Endothelial cell of hepatic sinusoid (primary cell): ENCODE data around the gene SHH.

Experiments used
- in situ Hi-C: cut with HindIII; loops from 2 replicates; pipeline ENCODE4 v1.10.0; 2017; ENCODE audit warnings: low sequenced_read_pairs

Gene SHH

DNA sequence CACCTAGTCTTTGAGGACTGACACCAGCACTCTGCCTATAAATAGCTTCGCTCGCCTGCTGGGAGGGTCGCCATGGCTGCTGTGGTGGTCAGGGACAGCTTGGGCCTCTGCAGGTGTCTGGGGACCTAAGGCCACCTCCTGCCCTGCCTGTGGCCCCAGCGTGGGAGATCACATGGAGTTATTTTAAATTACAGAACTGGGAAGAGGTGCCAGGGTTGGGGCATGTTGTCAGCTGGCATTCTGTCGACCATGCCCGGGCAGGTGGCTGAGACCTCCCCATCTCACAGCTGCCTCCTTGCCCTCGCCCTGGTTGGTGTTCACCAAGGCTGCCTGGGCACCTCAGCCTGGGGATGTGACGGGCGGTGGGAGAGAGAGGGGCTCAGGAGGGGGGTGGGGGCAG lies 18.1 kb downstream of the SHH start:
- in situ Hi-C loops = no loop called here

GRCh38 chr7:155793720-155794119 lies 18.5 kb downstream of the SHH start:
- in situ Hi-C loops = no loop called here

GRCh38 chr7:155792999-155793560 lies 19.2 kb downstream of the SHH start:
- in situ Hi-C loops = no loop called here

- in situ Hi-C loops = no loop called here
Observed at GRCh38 chr7:155792315-155792960, 19.8 kb downstream of the SHH start.

GRCh38 chr7:155791836-155792235 lies 20.4 kb downstream of the SHH start:
- in situ Hi-C loops = no loop called here

- in situ Hi-C loops = no loop called here
Observed at GRCh38 chr7:155791214-155791737, 21.0 kb downstream of the SHH start.

- in situ Hi-C loops = no loop called here
Observed at GRCh38 chr7:155790666-155791065, 21.6 kb downstream of the SHH start.

- in situ Hi-C loops = no loop called here
Observed at GRCh38 chr7:155789001-155789725, 23.1 kb downstream of the SHH start.

DNA sequence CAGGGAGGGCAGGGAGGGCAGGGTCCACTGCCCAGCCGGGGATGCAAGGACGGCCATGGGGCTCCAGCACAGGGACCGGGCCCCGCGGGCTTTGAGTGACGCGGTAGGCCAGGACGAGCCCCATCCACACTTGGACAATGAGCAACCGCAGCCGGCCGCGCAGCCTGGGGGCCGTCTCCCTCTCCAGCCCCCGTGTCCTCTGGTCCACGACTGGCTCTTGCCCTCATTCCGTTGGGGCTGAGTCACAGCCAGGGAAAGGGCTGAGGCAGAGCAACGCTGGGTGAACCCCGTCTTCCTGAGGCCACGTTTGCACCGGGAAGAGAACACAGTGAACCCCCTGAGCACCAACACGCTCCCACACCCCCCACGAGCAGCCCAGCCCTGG lies 23.7 kb downstream of the SHH start:
- in situ Hi-C loops = no loop called here

DNA sequence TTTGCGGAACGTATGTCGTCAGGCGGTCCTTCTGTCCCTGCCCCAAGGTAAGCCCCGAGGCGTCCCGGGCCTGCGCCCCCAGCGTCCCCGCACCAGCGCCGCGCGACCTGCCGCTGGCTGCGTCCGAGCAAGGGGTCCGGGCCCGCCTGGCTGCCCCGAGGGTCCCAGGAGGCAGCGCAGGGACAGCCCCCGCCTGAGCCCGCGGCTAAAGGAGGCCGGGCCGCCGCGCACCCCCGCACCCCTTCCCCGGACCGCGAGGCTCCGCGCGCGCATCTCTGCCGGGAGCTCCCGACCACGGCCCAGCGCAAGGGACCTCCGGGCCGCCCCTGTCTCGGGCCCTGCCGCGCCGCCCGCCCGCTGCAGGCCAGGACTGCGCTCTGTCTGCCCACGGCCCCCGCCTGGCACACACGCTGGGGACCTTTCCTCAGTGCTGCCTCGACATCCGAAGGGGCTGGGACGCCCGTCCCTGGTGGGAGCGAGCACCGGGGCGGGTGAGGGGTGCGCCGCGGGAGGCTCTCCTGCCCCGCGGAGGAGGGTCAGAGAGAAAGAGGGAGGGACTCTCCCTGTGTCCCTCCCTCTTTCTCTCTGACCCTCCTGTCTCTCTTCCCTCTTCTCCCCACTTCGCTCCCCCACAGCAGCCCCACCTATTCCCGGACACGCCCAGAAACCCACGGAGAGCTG lies 25.0 kb downstream of the SHH start:
- in situ Hi-C loops = no loop called here

- in situ Hi-C loops = no loop called here
Observed at GRCh38 chr7:155786491-155786890, 25.8 kb downstream of the SHH start.

DNA sequence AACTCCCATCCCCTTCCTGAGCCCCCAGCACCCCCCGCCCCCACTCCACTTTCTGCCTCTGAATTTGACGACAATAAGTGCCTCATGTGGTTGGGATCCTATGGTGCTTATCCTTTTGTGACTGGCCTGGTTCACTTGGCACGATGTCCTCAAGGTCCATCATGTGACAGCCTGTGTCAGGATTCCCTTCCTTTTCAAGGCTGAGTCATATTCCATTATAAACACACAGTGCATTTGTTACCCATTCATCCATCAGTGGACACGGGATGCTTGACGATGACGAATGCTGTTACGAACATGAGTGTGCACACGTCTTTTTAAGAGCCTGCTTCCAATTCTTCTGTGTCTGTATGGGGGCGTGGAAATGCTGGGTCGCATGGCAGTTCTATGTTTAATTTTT lies 26.7 kb downstream of the SHH start:
- in situ Hi-C loops = no loop called here

DNA sequence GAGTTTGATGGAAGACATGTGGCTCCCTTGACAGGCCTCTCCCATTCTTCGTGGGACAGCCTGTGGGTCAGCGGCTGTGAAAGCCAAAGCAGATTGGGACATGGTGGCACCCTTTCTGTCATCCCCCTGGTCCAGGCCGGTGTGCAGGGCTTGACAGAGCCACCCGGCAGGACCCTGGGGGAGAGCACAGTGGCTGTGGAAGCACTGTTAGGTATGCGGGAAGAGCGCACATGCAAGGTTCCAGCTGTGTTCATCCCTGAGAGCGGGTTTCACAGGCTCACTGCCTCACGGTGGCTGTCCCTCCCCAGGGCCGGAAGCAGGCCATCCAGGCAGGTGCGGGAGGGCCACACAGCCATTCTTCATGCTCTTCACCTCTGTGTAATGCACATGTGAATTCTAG lies 29.8 kb downstream of the SHH start:
- in situ Hi-C loops = no loop called here

GRCh38 chr7:155781433-155781832 lies 30.8 kb downstream of the SHH start:
- in situ Hi-C loops = no loop called here

DNA sequence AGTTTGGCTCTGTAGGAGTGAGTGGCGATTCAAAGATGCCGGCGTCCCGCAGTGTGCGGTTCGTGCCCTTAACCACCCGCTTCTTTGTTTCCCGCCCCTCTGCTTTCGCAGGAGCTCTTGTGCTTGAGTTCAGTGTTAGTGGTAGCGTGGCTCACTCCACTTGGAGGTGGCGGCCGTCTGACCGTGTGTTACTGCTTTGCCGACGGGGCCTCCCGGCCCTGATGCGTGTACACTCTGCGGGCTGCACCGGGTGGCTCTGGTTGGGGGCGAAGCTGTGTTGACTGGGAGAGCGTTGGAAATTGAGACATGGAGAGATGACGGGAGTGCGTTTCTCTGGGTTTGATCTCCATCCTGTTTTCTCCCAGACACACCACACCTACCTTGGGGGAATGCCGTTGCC lies 31.4 kb downstream of the SHH start:
- in situ Hi-C loops = no loop called here

- in situ Hi-C loops = no loop called here
Observed at GRCh38 chr7:155778349-155778748, 33.9 kb downstream of the SHH start.

DNA sequence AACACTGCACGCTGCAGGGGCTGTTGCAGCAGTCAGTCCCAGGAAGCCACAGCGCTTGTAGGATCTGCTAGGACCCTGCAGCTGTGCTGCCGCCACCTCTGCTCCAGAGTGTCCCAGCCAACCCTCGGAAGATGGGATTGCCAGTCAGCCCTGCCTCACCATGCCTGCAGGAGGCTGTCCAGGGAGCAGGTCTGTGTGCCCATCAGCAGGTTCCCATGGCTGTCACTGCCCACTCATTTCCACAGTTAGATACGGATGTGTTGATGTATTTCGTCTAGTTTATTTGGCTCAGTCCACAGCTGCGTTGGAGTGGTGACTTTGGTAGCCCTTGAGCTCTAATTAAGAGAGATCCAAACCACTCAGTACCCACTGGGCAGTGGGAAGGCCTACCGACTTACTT lies 35.7 kb downstream of the SHH start:
- in situ Hi-C loops = no loop called here

GRCh38 chr7:155775691-155776090 lies 36.6 kb downstream of the SHH start:
- in situ Hi-C loops = no loop called here

GRCh38 chr7:155774947-155775346 lies 37.3 kb downstream of the SHH start:
- in situ Hi-C loops = no loop called here

- in situ Hi-C loops = no loop called here
Observed at GRCh38 chr7:155773531-155773930, 38.7 kb downstream of the SHH start.

DNA sequence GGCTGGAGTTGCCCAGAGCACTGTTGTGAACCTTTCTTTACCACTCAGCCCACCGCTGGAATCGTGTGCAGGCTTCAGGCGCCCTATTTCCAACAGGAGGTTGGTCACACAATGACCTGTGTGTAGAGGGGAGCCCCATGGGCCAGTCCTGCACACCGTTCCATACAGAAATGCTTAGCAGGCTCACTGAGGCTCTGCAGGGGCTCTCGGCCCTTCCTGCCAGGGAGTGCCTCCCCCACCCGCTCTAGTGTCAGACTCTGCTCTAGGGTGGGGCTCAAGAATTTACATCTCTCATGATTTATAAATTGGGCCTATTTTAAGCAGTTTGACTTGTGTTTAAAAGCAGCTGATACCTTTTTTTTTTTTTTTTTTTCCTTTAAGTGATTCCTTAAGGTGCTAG lies 42.0 kb downstream of the SHH start:
- in situ Hi-C loops = no loop called here

DNA sequence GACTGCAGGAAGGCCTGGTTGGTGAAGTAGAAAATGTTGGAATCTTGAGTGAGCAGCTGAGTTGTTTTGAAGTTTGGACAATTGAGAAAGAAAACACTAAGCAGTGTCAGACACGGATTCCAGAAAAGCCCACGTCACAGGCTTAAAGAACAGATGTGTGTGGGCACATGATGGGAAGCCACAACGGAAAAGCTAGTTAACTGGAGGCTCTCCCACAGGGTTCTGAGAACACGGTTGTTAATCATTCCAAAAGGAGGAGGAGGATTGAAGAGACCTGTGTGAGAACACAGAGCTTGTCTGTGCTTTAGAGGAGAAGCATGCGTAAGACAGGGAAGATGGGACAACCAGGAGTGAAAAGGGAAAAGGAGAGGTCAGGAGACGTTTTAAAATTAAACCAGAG lies 42.6 kb downstream of the SHH start:
- in situ Hi-C loops = no loop called here
